B cell (primary cell): ENCODE results near the gene UTS2B. TPM values are rescaled to one million over a fixed set of nuclear protein-coding genes. Genes with fewer than 3 reads are reported as not detected.

Experiments
- ATAC-seq: fragments of 200-7000 bp; cut with Tn5 transposase; one replicate; pipeline ENCODE4 v1.10.0; 2021; ENCODE audit warnings: low read depth, mild to moderate bottlenecking, moderate number of reproducible peaks, moderate library complexity
- CTCF ChIA-PET: fragments of 350-600 bp; sonication (Branson Sonifier 250); formaldehyde crosslinking; loops from one replicate; lab custom pipeline; 2021; ENCODE audit warnings: antibody characterized with exemption, inconsistent platforms; lab: Charles Lee
- POLR2A ChIA-PET: fragments of 350-600 bp; sonication (Branson Sonifier 250); formaldehyde crosslinking; loops from one replicate; lab custom pipeline; 2021; ENCODE audit warnings: antibody characterized with exemption; lab: Charles Lee
- DNase-seq: peaks from one replicate; pipeline ENCODE4 v3.0.0; 2013
- H2AFZ ChIP-seq: 2 replicates; pipeline ENCODE4 v1.6.1; 2012; ENCODE audit warnings: mild to moderate bottlenecking, low read depth, low read length; ENCODE audit not compliant: insufficient read depth, poor library complexity, severe bottlenecking
- H3K27ac ChIP-seq, 2 donors: 1 replicate in 1 of 2; 2 replicates in 1 of 2; pipeline ENCODE4 v1.5.1; 2012 to 2013; ENCODE audit warnings: low read length in 2 of 2, mild to moderate bottlenecking in 2 of 2, moderate library complexity in 1 of 2
- H3K27me3 ChIP-seq, 4 experiments: fragments of 200-600 bp in 1 of 4; sonication (generic) in 1 of 4; replicated peaks in 1 of 4; 1 replicate in 2 of 4; 2 replicates in 2 of 4; pipeline versions ENCODE4 v1.6.1 to v1.7.0; 2013 to 2016; ENCODE audit warnings: low read length in 3 of 4, mild to moderate bottlenecking in 2 of 4, mixed read lengths in 1 of 4, moderate library complexity in 1 of 4; ENCODE audit not compliant: insufficient read depth in 4 of 4, control insufficient read depth in 3 of 4; ENCODE audit errors: control extremely low read depth in 1 of 4
- H3K36me3 ChIP-seq, 2 experiments: replicated peaks in 1 of 2; 1 replicate in 1 of 2; 2 replicates in 1 of 2; pipeline versions ENCODE4 v1.6.1 to v1.7.1; 2013; ENCODE audit warnings: low read length in 1 of 2; ENCODE audit not compliant: insufficient read depth in 2 of 2, control insufficient read depth in 1 of 2; ENCODE audit errors: control extremely low read depth in 1 of 2, extremely low read depth in 1 of 2
- H3K4me1 ChIP-seq, 2 donors: fragments of 200-600 bp in 1 of 2; sonication (generic) in 1 of 2; 1 replicate in 1 of 2; 2 replicates in 1 of 2; pipeline versions ENCODE4 v1.5.1 to v1.6.1; 2013 to 2017; ENCODE audit warnings: low read length in 2 of 2; ENCODE audit not compliant: control insufficient read depth in 2 of 2, insufficient read depth in 2 of 2
- H3K4me2 ChIP-seq: replicated peaks from 2 replicates; pipeline ENCODE3; 2012; ENCODE audit warnings: mild to moderate bottlenecking, low read depth, low read length; ENCODE audit not compliant: poor library complexity, severe bottlenecking
- H3K4me3 ChIP-seq, 5 experiments: fragments of 200-600 bp in 1 of 5; sonication (generic) in 1 of 5; 1 replicate in 3 of 5; 2 replicates in 2 of 5; pipeline versions ENCODE4 v1.5.1 to v1.7.0; 2011 to 2016; ENCODE audit warnings: low read length in 4 of 5, mild to moderate bottlenecking in 4 of 5, low read depth in 2 of 5, control low read depth in 1 of 5, moderate library complexity in 1 of 5; ENCODE audit not compliant: insufficient read depth in 1 of 5; ENCODE audit errors: control extremely low read depth in 1 of 5, extremely low read depth in 1 of 5
- H3K79me2 ChIP-seq: fragments of 200-600 bp; sonication (generic); one replicate; pipeline ENCODE4 v1.6.0; 2016; ENCODE audit warnings: low read length; ENCODE audit not compliant: control insufficient read depth, insufficient read depth
- H3K9ac ChIP-seq: fragments of 200-600 bp; sonication (generic); 2 replicates; pipeline ENCODE4 v1.6.1; 2017; ENCODE audit warnings: mild to moderate bottlenecking, low read length, moderate library complexity
- H3K9me3 ChIP-seq, 3 donors: one replicate each; pipeline versions ENCODE4 v1.6.1 to v1.7.1; 2013; ENCODE audit warnings: low read length in 2 of 3; ENCODE audit not compliant: control insufficient read depth in 2 of 3, insufficient read depth in 1 of 3; ENCODE audit errors: control extremely low read depth in 1 of 3
- H4K20me1 ChIP-seq: 2 replicates; pipeline ENCODE4 v1.6.0; 2012; ENCODE audit warnings: mild to moderate bottlenecking, low read length; ENCODE audit not compliant: insufficient read depth, control insufficient read depth, poor library complexity, severe bottlenecking
- H3K27ac Mint-ChIP-seq: one replicate; pipeline ENCODE4 v1.8.0; 2021; ENCODE audit warnings: mixed read lengths
- H3K27me3 Mint-ChIP-seq: one replicate; pipeline ENCODE4 v1.8.0; 2021; ENCODE audit warnings: mixed read lengths
- H3K4me1 Mint-ChIP-seq: one replicate; pipeline ENCODE4 v1.8.0; 2021; ENCODE audit warnings: mixed read lengths
- H3K4me3 Mint-ChIP-seq: one replicate; pipeline ENCODE4 v1.8.0; 2021; ENCODE audit warnings: mixed read lengths
- H3K9me3 Mint-ChIP-seq: one replicate; pipeline ENCODE4 v1.8.0; 2022; ENCODE audit warnings: mixed read lengths; ENCODE audit not compliant: insufficient read depth
- EZH2 ChIP-seq: IDR thresholded peaks from 2 replicates; pipeline ENCODE4 v1.6.1; 2012; ENCODE audit warnings: borderline replicate concordance, low read depth, mild to moderate bottlenecking, moderate library complexity, low read length; ENCODE audit not compliant: insufficient read depth, poor library complexity, severe bottlenecking
- WGBS: methylation state at CpG from one replicate; pipeline ENCODE4 v1.1.5; 2013; ENCODE audit warnings: missing lambda C conversion rate; ENCODE audit not compliant: insufficient coverage; 5-methylcytosine and 5-hydroxymethylcytosine counted together
- intact Hi-C: fragments of 100-400 bp; cut with micrococcal nuclease; formaldehyde crosslinking; loops from one replicate; pipeline ENCODE4 v1.10.0; 2022
- polyA plus RNA-seq: library from polyadenylated mRNA; depleted of rRNA; stranded (reverse); fragments of >200 nt; gene quantifications from 2 replicates; pipeline ENCODE4 v1.2.3, GENCODE V29; 2012
- total RNA-seq, 2 donors: library from RNA; stranded (reverse); fragments of 120-200 nt in 1 of 2; gene quantifications; 1 replicate in 1 of 2; 2 replicates in 1 of 2; pipeline versions ENCODE4 v1.2.3 to v1.2.4, GENCODE V29; 2013 to 2022
- TF ChIP-seq, protein P1 (sequence below): fragments of 200-600 bp; IDR thresholded peaks from one replicate; pipeline ENCODE4 v1.8.0; 2022; ENCODE audit warnings: antibody characterized with exemption, mild to moderate bottlenecking

Gene UTS2B
- total and polyA plus RNA-seq, 2 donors (not counting 1 experiment from before 2014, with no cell fraction given) = 1.8 to 2.0 TPM

DNA sequence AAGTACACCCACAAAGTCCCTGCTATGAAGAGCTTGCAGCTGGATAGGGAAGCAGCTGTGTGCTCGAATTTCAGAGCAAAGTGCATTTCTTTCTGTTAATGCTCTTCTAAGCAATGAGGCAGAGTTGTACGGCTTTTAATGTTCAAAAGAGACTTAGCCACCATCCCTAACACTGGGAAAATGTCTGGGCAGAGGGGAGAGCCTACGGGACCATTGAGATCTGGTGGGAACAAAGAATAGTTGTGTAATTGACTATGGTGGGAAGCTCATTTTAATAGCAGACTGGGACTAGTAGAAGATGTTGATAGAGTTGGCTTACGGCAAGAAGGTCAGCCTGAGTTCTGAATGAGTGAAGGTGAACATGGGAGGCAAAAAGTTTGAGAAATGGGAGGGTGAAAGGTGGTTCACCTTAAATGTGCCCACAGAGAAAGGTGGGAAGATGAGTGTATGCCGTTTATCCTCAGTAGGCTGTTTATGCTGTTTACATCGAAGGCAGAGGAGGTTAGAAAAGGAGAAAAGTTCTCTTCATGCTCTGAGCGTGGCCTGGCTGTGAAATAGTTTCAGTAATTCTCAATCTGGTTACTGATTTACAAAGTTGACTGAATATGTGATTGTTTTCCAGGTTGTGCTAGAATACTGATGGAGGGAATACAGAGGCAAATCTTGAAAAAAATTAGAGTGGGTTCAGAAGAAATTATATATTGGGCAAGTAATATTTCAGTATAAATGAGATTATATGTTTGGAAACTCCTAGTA is 22.9 kb upstream of the UTS2B start:
- no peak overlapping the region for H3K27ac Mint-ChIP-seq
- no peaks in the 10 kb centered on the region for H3K9me3 Mint-ChIP-seq
- H3K4me1 Mint-ChIP-seq = peaks cover 44% of the 10 kb centered on the region
- ATAC-seq (no peak), DNase-seq (no peak)
- peaks cover 48 to 50% of the 10 kb centered on the region in 2 donors for H3K4me1 ChIP-seq
- intact Hi-C loops = no loop called here
- no peak overlapping the region for H2AFZ ChIP-seq
- H3K27me3 ChIP-seq = no peaks in the 10 kb centered on the region
- H4K20me1 ChIP-seq = no peaks in the 10 kb centered on the region
- H3K9ac ChIP-seq = no peak overlapping the region
- peak overlapping the region; percentile 3 to 35 for H3K27ac ChIP-seq
- TF ChIP-seq, protein P1, sequence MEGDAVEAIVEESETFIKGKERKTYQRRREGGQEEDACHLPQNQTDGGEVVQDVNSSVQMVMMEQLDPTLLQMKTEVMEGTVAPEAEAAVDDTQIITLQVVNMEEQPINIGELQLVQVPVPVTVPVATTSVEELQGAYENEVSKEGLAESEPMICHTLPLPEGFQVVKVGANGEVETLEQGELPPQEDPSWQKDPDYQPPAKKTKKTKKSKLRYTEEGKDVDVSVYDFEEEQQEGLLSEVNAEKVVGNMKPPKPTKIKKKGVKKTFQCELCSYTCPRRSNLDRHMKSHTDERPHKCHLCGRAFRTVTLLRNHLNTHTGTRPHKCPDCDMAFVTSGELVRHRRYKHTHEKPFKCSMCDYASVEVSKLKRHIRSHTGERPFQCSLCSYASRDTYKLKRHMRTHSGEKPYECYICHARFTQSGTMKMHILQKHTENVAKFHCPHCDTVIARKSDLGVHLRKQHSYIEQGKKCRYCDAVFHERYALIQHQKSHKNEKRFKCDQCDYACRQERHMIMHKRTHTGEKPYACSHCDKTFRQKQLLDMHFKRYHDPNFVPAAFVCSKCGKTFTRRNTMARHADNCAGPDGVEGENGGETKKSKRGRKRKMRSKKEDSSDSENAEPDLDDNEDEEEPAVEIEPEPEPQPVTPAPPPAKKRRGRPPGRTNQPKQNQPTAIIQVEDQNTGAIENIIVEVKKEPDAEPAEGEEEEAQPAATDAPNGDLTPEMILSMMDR = no peak
- TF ChIP-seq EZH2 = no peak
- peaks cover 92% of the 10 kb centered on the region for H3K79me2 ChIP-seq
- peaks cover 2 to 17% of the 10 kb centered on the region in 2 experiments for H3K36me3 ChIP-seq
- H3K27me3 Mint-ChIP-seq = no peaks in the 10 kb centered on the region
- H3K9me3 ChIP-seq = no peaks in the 10 kb centered on the region
- no peak overlapping the region for H3K4me3 ChIP-seq
- peak overlapping the region; percentile 3 for H3K4me2 ChIP-seq
- H3K4me3 Mint-ChIP-seq = no peak overlapping the region
- 86% methylated on average over 5 of the region's 7 CpGs for WGBS
- ChIA-PET CTCF (no interaction called here), POLR2A (no interaction called here)

DNA sequence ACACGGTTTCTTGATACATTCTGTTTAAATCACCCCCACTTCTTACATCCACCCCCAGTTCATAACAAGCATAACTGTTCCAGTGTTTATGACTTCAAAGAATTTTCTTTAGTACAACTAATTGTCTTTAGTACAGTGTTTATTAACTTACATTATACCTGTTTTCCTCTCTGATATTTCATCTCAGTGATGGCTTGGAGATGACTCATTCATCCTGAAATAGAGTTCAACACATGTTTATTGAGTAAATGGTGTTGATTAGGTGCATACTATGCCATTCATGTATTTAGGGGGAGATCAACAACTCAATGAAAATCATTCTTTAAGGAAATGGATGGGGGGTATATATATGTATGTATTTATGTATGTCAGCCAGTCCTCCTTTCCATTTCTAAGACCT is 21.7 kb upstream of the UTS2B start:
- no peaks in the 10 kb centered on the region for H3K9me3 Mint-ChIP-seq
- Histone ChIP-seq H3K9ac (no peak overlapping the region), H3K27me3 (no peaks in the 10 kb centered on the region), H3K4me1 (peaks cover 50 to 51% of the 10 kb centered on the region in 2 donors), H4K20me1 (no peaks in the 10 kb centered on the region), H2AFZ (no peak overlapping the region), H3K79me2 (peaks cover 99% of the 10 kb centered on the region), H3K9me3 (no peaks in the 10 kb centered on the region), H3K4me3 (no peak overlapping the region), H3K36me3 (peaks cover 0 to 8% of the 10 kb centered on the region in 2 experiments), H3K27ac (no peak overlapping the region), H3K4me2 (no peak overlapping the region)
- H3K27me3 Mint-ChIP-seq = no peaks in the 10 kb centered on the region
- intact Hi-C loops = no loop called here
- ATAC-seq = no peak
- H3K4me1 Mint-ChIP-seq = peaks cover 45% of the 10 kb centered on the region
- no peak for TF ChIP-seq EZH2
- TF ChIP-seq, protein P1 = no peak
- POLR2A ChIA-PET = no interaction called here
- H3K27ac Mint-ChIP-seq = no peak overlapping the region
- H3K4me3 Mint-ChIP-seq = no peak overlapping the region
- no peak for DNase-seq
- WGBS = no CpG with 5 or more reads among the region's 1 CpG
- CTCF ChIA-PET = no interaction called here
